ENCODE results near the gene PLA2G4F.

PLA2G4F gene

DNA sequence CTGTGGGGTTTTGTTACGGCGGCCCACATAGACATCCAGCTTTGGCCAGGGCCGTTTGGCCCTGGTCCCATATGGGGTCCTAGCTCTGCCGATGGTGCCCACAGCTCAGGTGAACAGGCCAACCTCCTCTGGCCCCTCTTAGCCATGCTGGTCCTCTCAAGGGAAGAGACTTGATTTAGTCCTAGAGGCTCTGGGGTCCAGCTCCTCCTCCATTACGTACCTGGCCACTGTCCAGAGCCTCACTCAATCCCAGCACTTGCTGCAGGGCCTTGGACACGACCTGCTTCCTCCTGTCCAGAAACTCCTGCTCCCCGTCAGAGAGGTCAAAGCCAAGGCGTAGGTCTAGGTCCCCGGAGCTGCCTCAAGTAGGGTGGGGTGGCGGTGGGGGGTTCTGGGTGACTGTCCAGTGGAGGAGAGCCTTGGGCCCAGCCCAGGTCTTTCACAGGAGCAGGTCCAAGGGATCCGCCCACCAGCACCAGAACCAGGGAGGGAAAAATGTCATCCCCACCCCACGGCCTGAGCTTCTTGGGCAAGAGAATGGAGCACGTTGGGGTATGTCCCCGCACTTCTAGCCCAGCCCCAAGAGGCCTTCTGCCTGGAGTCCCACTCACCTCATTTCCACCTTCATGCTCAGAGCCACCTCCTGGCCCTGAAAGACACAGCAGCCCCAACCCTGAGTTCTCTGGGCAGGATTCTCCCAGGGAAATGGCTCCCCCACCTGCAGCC is 6.8 kb downstream of the PLA2G4F start:
- TF ChIP-seq SIN3A (IDR thresholded peaks at IDR 0.05; ENCODE audit: borderline replicate concordance, insufficient read depth, low read length), result no peak
- no peak for TF ChIP-seq POLR2AphosphoS5 (IDR thresholded peaks at IDR 0.05; ENCODE audit: low read depth, low read length)
- TF ChIP-seq TAF1 (IDR thresholded peaks at IDR 0.05; ENCODE audit: borderline replicate concordance, insufficient read depth, low read length), result no peak
- TF ChIP-seq, protein P1, sequence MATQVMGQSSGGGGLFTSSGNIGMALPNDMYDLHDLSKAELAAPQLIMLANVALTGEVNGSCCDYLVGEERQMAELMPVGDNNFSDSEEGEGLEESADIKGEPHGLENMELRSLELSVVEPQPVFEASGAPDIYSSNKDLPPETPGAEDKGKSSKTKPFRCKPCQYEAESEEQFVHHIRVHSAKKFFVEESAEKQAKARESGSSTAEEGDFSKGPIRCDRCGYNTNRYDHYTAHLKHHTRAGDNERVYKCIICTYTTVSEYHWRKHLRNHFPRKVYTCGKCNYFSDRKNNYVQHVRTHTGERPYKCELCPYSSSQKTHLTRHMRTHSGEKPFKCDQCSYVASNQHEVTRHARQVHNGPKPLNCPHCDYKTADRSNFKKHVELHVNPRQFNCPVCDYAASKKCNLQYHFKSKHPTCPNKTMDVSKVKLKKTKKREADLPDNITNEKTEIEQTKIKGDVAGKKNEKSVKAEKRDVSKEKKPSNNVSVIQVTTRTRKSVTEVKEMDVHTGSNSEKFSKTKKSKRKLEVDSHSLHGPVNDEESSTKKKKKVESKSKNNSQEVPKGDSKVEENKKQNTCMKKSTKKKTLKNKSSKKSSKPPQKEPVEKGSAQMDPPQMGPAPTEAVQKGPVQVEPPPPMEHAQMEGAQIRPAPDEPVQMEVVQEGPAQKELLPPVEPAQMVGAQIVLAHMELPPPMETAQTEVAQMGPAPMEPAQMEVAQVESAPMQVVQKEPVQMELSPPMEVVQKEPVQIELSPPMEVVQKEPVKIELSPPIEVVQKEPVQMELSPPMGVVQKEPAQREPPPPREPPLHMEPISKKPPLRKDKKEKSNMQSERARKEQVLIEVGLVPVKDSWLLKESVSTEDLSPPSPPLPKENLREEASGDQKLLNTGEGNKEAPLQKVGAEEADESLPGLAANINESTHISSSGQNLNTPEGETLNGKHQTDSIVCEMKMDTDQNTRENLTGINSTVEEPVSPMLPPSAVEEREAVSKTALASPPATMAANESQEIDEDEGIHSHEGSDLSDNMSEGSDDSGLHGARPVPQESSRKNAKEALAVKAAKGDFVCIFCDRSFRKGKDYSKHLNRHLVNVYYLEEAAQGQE (IDR thresholded peaks at IDR 0.05; ENCODE audit: insufficient read depth in 1 of 2, low read depth in 2 of 2, low read length in 2 of 2), result no peak
- TF ChIP-seq FOXP2 (optimal IDR thresholded peaks at IDR 0.05; ENCODE audit: borderline replicate concordance, extremely low read depth, extremely low read length, insufficient read depth), result no peak

- TF ChIP-seq TAF1 (IDR thresholded peaks at IDR 0.05; ENCODE audit: borderline replicate concordance, insufficient read depth, low read length) (no peak), SIN3A (IDR thresholded peaks at IDR 0.05; ENCODE audit: borderline replicate concordance, insufficient read depth, low read length) (no peak), FOXP2 (optimal IDR thresholded peaks at IDR 0.05; ENCODE audit: borderline replicate concordance, extremely low read depth, extremely low read length, insufficient read depth) (no peak), POLR2AphosphoS5 (IDR thresholded peaks at IDR 0.05; ENCODE audit: low read depth, low read length) (no peak)
- TF ChIP-seq, protein P1 (IDR thresholded peaks at IDR 0.05; ENCODE audit: insufficient read depth in 1 of 2, low read depth in 2 of 2, low read length in 2 of 2), result no peak
Observed at GRCh38 chr15:42148808-42149492, 7.5 kb downstream of the PLA2G4F start.

- TF ChIP-seq FOXP2 (optimal IDR thresholded peaks at IDR 0.05; ENCODE audit: borderline replicate concordance, extremely low read depth, extremely low read length, insufficient read depth) (no peak), TAF1 (IDR thresholded peaks at IDR 0.05; ENCODE audit: borderline replicate concordance, insufficient read depth, low read length) (no peak), SIN3A (IDR thresholded peaks at IDR 0.05; ENCODE audit: borderline replicate concordance, insufficient read depth, low read length) (no peak), POLR2AphosphoS5 (IDR thresholded peaks at IDR 0.05; ENCODE audit: low read depth, low read length) (no peak)
- TF ChIP-seq, protein P1 (IDR thresholded peaks at IDR 0.05; ENCODE audit: insufficient read depth in 1 of 2, low read depth in 2 of 2, low read length in 2 of 2), result no peak
Observed at GRCh38 chr15:42147431-42147735, 9.1 kb downstream of the PLA2G4F start.

- TF ChIP-seq POLR2AphosphoS5 (IDR thresholded peaks at IDR 0.05; ENCODE audit: low read depth, low read length) (no peak), FOXP2 (optimal IDR thresholded peaks at IDR 0.05; ENCODE audit: borderline replicate concordance, extremely low read depth, extremely low read length, insufficient read depth) (no peak), TAF1 (IDR thresholded peaks at IDR 0.05; ENCODE audit: borderline replicate concordance, insufficient read depth, low read length) (no peak), SIN3A (IDR thresholded peaks at IDR 0.05; ENCODE audit: borderline replicate concordance, insufficient read depth, low read length) (no peak)
- TF ChIP-seq, protein P1 (IDR thresholded peaks at IDR 0.05; ENCODE audit: insufficient read depth in 1 of 2, low read depth in 2 of 2, low read length in 2 of 2), result no peak
Observed at GRCh38 chr15:42146551-42147430, 9.6 kb downstream of the PLA2G4F start.
